HepG2 (cell line): ENCODE measurements around the gene NDST1. TPM values are rescaled to one million over a fixed set of nuclear protein-coding genes. Genes with fewer than 3 reads are reported as not detected.

Experiments used
- ATAC-seq: fragments of 200-7000 bp; cut with Tn5 transposase; 3 replicates; pipeline ENCODE4 v1.9.1; 2020; ENCODE audit warnings: mild to moderate bottlenecking, moderate library complexity
- BruUV-seq: library from RNA; stranded (reverse); fragments of 400-500 nt; replicated peaks from 2 replicates; lab custom pipeline; 2021; lab: Mats Ljungman, UMichigan
- CTCF ChIA-PET: fragments of 300-600 bp; formaldehyde crosslinking; extraction: SDS; loops from one replicate; lab custom pipeline; 2021; ENCODE audit warnings: low total read pairs, inconsistent platforms, low intra/inter-chr PET ratio; lab: Yijun Ruan, JAX
- POLR2A ChIA-PET: fragments of 350-600 bp; sonication (Branson Sonifier 250); formaldehyde crosslinking; loops from one replicate; lab custom pipeline; 2020; ENCODE audit warnings: antibody characterized with exemption, inconsistent platforms; lab: Yijun Ruan, JAX
- DNase-seq: peaks from one replicate; pipeline ENCODE4 v3.0.0-alpha.2; 2015; ENCODE audit warnings: low spot score
- FAIRE-seq: peaks from 3 replicates; lab custom pipeline; 2011; peaks lifted over from hg19 to GRCh38; lab: Jason Lieb, UNC
- H2AFZ ChIP-seq: one replicate; pipeline ENCODE4 v1.6.1; 2011; ENCODE audit warnings: low read length, inconsistent platforms
- H3K27ac ChIP-seq: fragments of 300-600 bp; 3 replicates; pipeline ENCODE4 v1.8.0; 2011; ENCODE audit warnings: mixed run types, mild to moderate bottlenecking, mixed read lengths, low read length, inconsistent platforms; ENCODE audit not compliant: insufficient read depth; ENCODE audit errors: extremely low read length
- H3K27me3 ChIP-seq, 2 experiments: fragments of 200-600 bp in 1 of 2; 2 replicates in 1 of 2; 3 replicates in 1 of 2; pipeline versions ENCODE4 v1.6.0 to v1.8.0; 2011; ENCODE audit warnings: low read length in 2 of 2, mild to moderate bottlenecking in 2 of 2, moderate library complexity in 2 of 2, inconsistent platforms in 1 of 2; ENCODE audit not compliant: insufficient read depth in 2 of 2, control insufficient read depth in 1 of 2
- H3K36me3 ChIP-seq, 2 experiments: fragments of 200-600 bp in 1 of 2; replicated peaks in 1 of 2; 2 replicates in 1 of 2; 3 replicates in 1 of 2; pipeline versions ENCODE4 v1.5.1 to v1.8.0; 2011; ENCODE audit warnings: low read length in 2 of 2, inconsistent platforms in 1 of 2; ENCODE audit not compliant: insufficient read depth in 2 of 2, control insufficient read depth in 1 of 2
- H3K4me1 ChIP-seq: 2 replicates; pipeline ENCODE4 v1.5.1; 2012; ENCODE audit warnings: low read length, inconsistent platforms; ENCODE audit not compliant: insufficient read depth
- H3K4me2 ChIP-seq: 2 replicates; pipeline ENCODE4 v1.6.0; 2011; ENCODE audit warnings: low read depth, low read length, inconsistent platforms
- H3K4me3 ChIP-seq, 3 experiments: fragments of 200-600 bp in 1 of 3; sonication (generic), shearing (Covaris generic) in 1 of 3; replicated peaks in 1 of 3; 2 replicates each; pipeline ENCODE4 v1.5.1; 2011 to 2016; ENCODE audit warnings: low read length in 3 of 3, inconsistent platforms in 2 of 3, low read depth in 2 of 3, mild to moderate bottlenecking in 2 of 3, control low read depth in 1 of 3, mixed read lengths in 1 of 3; ENCODE audit not compliant: insufficient read depth in 1 of 3
- H3K79me2 ChIP-seq: one replicate; pipeline ENCODE4 v1.6.1; 2011; ENCODE audit warnings: low read length, inconsistent platforms; ENCODE audit not compliant: insufficient read depth
- H3K9ac ChIP-seq: 2 replicates; pipeline ENCODE4 v1.6.0; 2011; ENCODE audit warnings: mild to moderate bottlenecking, low read depth, low read length, inconsistent platforms; ENCODE audit not compliant: insufficient read depth
- H3K9me3 ChIP-seq: 2 replicates; pipeline ENCODE4 v1.5.1; 2012; ENCODE audit warnings: mild to moderate bottlenecking, low read length
- H4K20me1 ChIP-seq: 2 replicates; pipeline ENCODE4 v1.6.0; 2011; ENCODE audit warnings: inconsistent platforms, mild to moderate bottlenecking, low read length, moderate library complexity; ENCODE audit not compliant: insufficient read depth
- ATRX ChIP-seq: sonication (generic); formaldehyde crosslinking; IDR thresholded peaks from 2 replicates; pipeline ENCODE4 v1.4.0; 2020; ENCODE audit warnings: missing genetic modification reagents, borderline replicate concordance
- CCDC6 ChIP-seq: sonication (generic); formaldehyde crosslinking; IDR thresholded peaks from 2 replicates; pipeline ENCODE4 v1.8.1; 2022; ENCODE audit warnings: mild to moderate bottlenecking, missing genetic modification reagents, moderate library complexity
- DR1 ChIP-seq: sonication (generic); formaldehyde crosslinking; IDR thresholded peaks from 2 replicates; pipeline ENCODE4 v1.8.0; 2021; ENCODE audit warnings: mild to moderate bottlenecking, missing genetic modification reagents, inconsistent platforms
- DZIP1 ChIP-seq: sonication (generic); formaldehyde crosslinking; IDR thresholded peaks from 2 replicates; pipeline ENCODE4 v1.5.0; 2020; ENCODE audit warnings: mild to moderate bottlenecking, missing genetic modification reagents
- ETV6 ChIP-seq: sonication (generic); formaldehyde crosslinking; conservative IDR thresholded peaks from 2 replicates; pipeline ENCODE4 v1.4.0; 2020; ENCODE audit warnings: missing genetic modification reagents
- GZF1 ChIP-seq: sonication (generic); formaldehyde crosslinking; IDR thresholded peaks from 2 replicates; pipeline ENCODE4 v1.5.1; 2020; ENCODE audit warnings: mild to moderate bottlenecking, missing genetic modification reagents
- HCFC1 ChIP-seq: fragments of 150-350 bp; IDR thresholded peaks from 2 replicates; pipeline ENCODE4 v1.6.1; 2014; ENCODE audit warnings: low read depth, low read length
- HNRNPK ChIP-seq: fragments of 200-400 bp; formaldehyde crosslinking; IDR thresholded peaks from 2 replicates; pipeline ENCODE4 v1.6.1; 2018; ENCODE audit warnings: low read length, low read depth, moderate library complexity, mild to moderate bottlenecking; ENCODE audit not compliant: poor library complexity, severe bottlenecking
- MIXL1 ChIP-seq: IDR thresholded peaks from 2 replicates; pipeline ENCODE4 v1.6.1; 2016
- NCOA2 ChIP-seq: sonication (generic); formaldehyde crosslinking; IDR thresholded peaks from 2 replicates; pipeline ENCODE4 v1.8.0; 2022; ENCODE audit warnings: inconsistent platforms
- RAD21 ChIP-seq: fragments of 450-650 bp; formaldehyde crosslinking; IDR thresholded peaks from 2 replicates; pipeline ENCODE4 v1.5.0; 2020; ENCODE audit warnings: mild to moderate bottlenecking
- SIX1 ChIP-seq: sonication (generic); formaldehyde crosslinking; IDR thresholded peaks from 2 replicates; pipeline ENCODE4 v1.4.0; 2020; ENCODE audit warnings: missing genetic modification reagents, borderline replicate concordance
- TOPORS ChIP-seq: sonication (generic); formaldehyde crosslinking; IDR thresholded peaks from 2 replicates; pipeline ENCODE4 v1.8.0; 2023; ENCODE audit warnings: mild to moderate bottlenecking, missing genetic modification reagents
- ZMYM3 ChIP-seq: sonication (generic); formaldehyde crosslinking; IDR thresholded peaks from 2 replicates; pipeline ENCODE4 v1.5.1; 2020; ENCODE audit warnings: mild to moderate bottlenecking, missing genetic modification reagents
- ZNF232 ChIP-seq: sonication (generic); formaldehyde crosslinking; IDR thresholded peaks from 2 replicates; pipeline ENCODE4 v1.4.0; 2020; ENCODE audit warnings: missing genetic modification reagents, borderline replicate concordance
- ZNF788 ChIP-seq: sonication (generic); formaldehyde crosslinking; IDR thresholded peaks from 2 replicates; pipeline ENCODE4 v1.5.0; 2020; ENCODE audit warnings: mild to moderate bottlenecking, missing genetic modification reagents, borderline replicate concordance
- WGBS: methylation state at CpG from one replicate; pipeline ENCODE4 v1.1.6; 2017; ENCODE audit warnings: low lambda C conversion rate; 5-methylcytosine and 5-hydroxymethylcytosine counted together
- in situ Hi-C: cut with HindIII; loops from 2 replicates; pipeline ENCODE4 v1.10.0; 2017; ENCODE audit warnings: low pct_unique_long_range_greater_than_20kb; ENCODE audit not compliant: extremely low pct_ligation_motif_present
- intact Hi-C: fragments of 100-400 bp; cut with micrococcal nuclease; formaldehyde crosslinking; loops from one replicate; pipeline ENCODE4 v1.10.0; 2022; ENCODE audit not compliant: unreplicated experiment
- polyA plus RNA-seq, 8 experiments: library from polyadenylated mRNA; depleted of rRNA in 3 of 8; stranded (reverse) in 7 of 8; unstranded in 1 of 8; fragments of >200 nt; fragmentation: Illumina TruSeq in 4 of 8; extraction: Trizol in 4 of 8; gene quantifications; 2 replicates each; pipeline versions ENCODE4 v1.2.1 to v1.2.3, GENCODE V29; 2011 to 2016; ENCODE audit warnings: low read depth in 4 of 8, missing spikeins in 1 of 8, mixed read lengths in 1 of 8; ENCODE audit not compliant: insufficient read depth in 1 of 8
- total RNA-seq, 5 experiments: library from RNA; depleted of rRNA; stranded (reverse); fragments of >200 nt; fragmentation: Illumina TruSeq; extraction: Trizol; gene quantifications; 2 replicates each; pipeline ENCODE4 v1.2.3, GENCODE V29; 2016; ENCODE audit warnings: low read depth in 1 of 5

The NDST1 gene
- total and polyA plus RNA-seq, 2 of the 13 experiments (the other 11 are each of a cell fraction or from before 2014, with no cell fraction given): 23.8 to 26.2 TPM

GRCh38 chr5:150573216-150573615 lies 65.3 kb downstream of the NDST1 start:
- H3K27ac ChIP-seq: no peak overlapping the region
- H3K4me2 ChIP-seq: no peak overlapping the region
- ChIA-PET CTCF (no interaction called here), POLR2A (interaction anchor here (1.6 kb wide), 1 partner anchor 9 kb away, joined by 10 read pairs; no protein-coding TSS in a partner anchor)
- in situ Hi-C loops (no loop called here), intact Hi-C loops (no loop called here)
- H3K27me3 ChIP-seq: no peaks in the 10 kb centered on the region
- peaks cover 56% of the 10 kb centered on the region for H3K4me1 ChIP-seq
- no TSS peak for BruUV-seq
- TF ChIP-seq ATRX (CRISPR knock-in tag) (no peak), HCFC1 (no peak), TOPORS (CRISPR knock-in tag) (no peak)
- H3K36me3 ChIP-seq: no peaks in the 10 kb centered on the region
- no peaks in the 10 kb centered on the region for H3K9me3 ChIP-seq
- no peak overlapping the region for H3K4me3 ChIP-seq
- 57% methylated on average over 5 of the region's 5 CpGs for WGBS
- H4K20me1 ChIP-seq: no peaks in the 10 kb centered on the region
- ATAC-seq (no peak), DNase-seq (no peak), FAIRE-seq (no peak)
- no peak overlapping the region for H2AFZ ChIP-seq
- H3K79me2 ChIP-seq: no peaks in the 10 kb centered on the region
- no peak overlapping the region for H3K9ac ChIP-seq

- FAIRE-seq (no peak), DNase-seq (peak; percentile 25), ATAC-seq (peak; percentile 80)
- Histone ChIP-seq H3K9ac (no peak overlapping the region), H3K27ac (no peak overlapping the region), H3K4me2 (peak overlapping the region; percentile 55), H3K27me3 (no peaks in the 10 kb centered on the region), H3K4me1 (peaks cover 49% of the 10 kb centered on the region), H4K20me1 (no peaks in the 10 kb centered on the region), H3K79me2 (no peaks in the 10 kb centered on the region), H3K9me3 (no peaks in the 10 kb centered on the region), H3K4me3 (peak overlapping the region in 1 of 3 experiments; percentile 24; a peak in 1 of 6 replicates), H2AFZ (no peak overlapping the region), H3K36me3 (no peaks in the 10 kb centered on the region)
- in situ Hi-C loops (no loop called here), intact Hi-C loops (no loop called here)
- WGBS: 34% methylated on average over 18 of the region's 18 CpGs
- POLR2A ChIA-PET: interaction anchor here (1.0 to 1.6 kb wide), 2 partner anchors 9 to 12 kb away, joined by 4 to 10 read pairs; no protein-coding TSS in a partner anchor
- no TSS peak for BruUV-seq
- CTCF ChIA-PET: no interaction called here
- peak; percentile 69; the same call in 1 of the 2 replicates for TF ChIP-seq ZMYM3 (CRISPR knock-in tag)
- no peak for TF ChIP-seq GZF1 (CRISPR knock-in tag)
- no peak for TF ChIP-seq HNRNPK
- TF ChIP-seq DZIP1 (CRISPR knock-in tag): no peak
- TF ChIP-seq SIX1 (CRISPR knock-in tag): no peak
- TF ChIP-seq RAD21 (CRISPR knock-in tag): 0 out of 2 replicates have a peak, but pooled peaks have one; percentile 9
- no peak for TF ChIP-seq ZNF232 (CRISPR knock-in tag)
- TF ChIP-seq CCDC6 (CRISPR knock-in tag): no peak
- no peak for TF ChIP-seq ZNF788 (CRISPR knock-in tag)
- no peak for TF ChIP-seq MIXL1 (CRISPR knock-in tag)
- no peak for TF ChIP-seq ETV6 (CRISPR knock-in tag)
- no peak for TF ChIP-seq DR1 (CRISPR knock-in tag)
- no peak for TF ChIP-seq NCOA2 (CRISPR knock-in tag)
These were observed 66.2 kb downstream of the NDST1 start for GRCh38 chr5:150573867-150574817.
